CD4-positive, alpha-beta T cell (primary cell): Measurements from ENCODE around the gene BBS1. TPM values are rescaled to one million over a fixed set of nuclear protein-coding genes. Genes with fewer than 3 reads are reported as not detected.
"Not testable (repeated sequence)": the region's sequence is repeated elsewhere in the genome, so short reads cannot be mapped to it uniquely, and the experiment has no call there.

ENCODE experiments used
- ATAC-seq: fragments of 200-7000 bp; cut with Tn5 transposase; one replicate; pipeline ENCODE4 v1.10.0; 2022; ENCODE audit warnings: mild to moderate bottlenecking; ENCODE audit not compliant: poor library complexity
- CTCF ChIA-PET: fragments of 350-600 bp; sonication (Branson Sonifier 250); formaldehyde crosslinking; loops from one replicate; lab custom pipeline; 2021; ENCODE audit warnings: antibody characterized with exemption, inconsistent platforms; lab: Charles Lee
- POLR2A ChIA-PET: fragments of 350-600 bp; sonication (Branson Sonifier 250); formaldehyde crosslinking; loops from one replicate; lab custom pipeline; 2021; ENCODE audit warnings: antibody characterized with exemption, inconsistent platforms; lab: Charles Lee
- DNase-seq, 14 experiments: peaks; one replicate each; pipeline ENCODE4 v3.0.0-alpha.2; 2013 to 2020; ENCODE audit warnings: mixed read lengths in 2 of 14
- H3K27ac ChIP-seq, 2 donors: one replicate each; pipeline versions ENCODE4 v1.5.1 to v1.7.0; 2013; ENCODE audit warnings: low read length in 2 of 2, low read depth in 1 of 2, mild to moderate bottlenecking in 1 of 2
- H3K27me3 ChIP-seq, 2 experiments: 1 replicate in 1 of 2; 2 replicates in 1 of 2; pipeline versions ENCODE4 v1.6.1 to v1.7.0; 2013; ENCODE audit warnings: low read length in 2 of 2, control low read depth in 1 of 2, mild to moderate bottlenecking in 1 of 2, moderate library complexity in 1 of 2; ENCODE audit not compliant: insufficient read depth in 2 of 2, control insufficient read depth in 1 of 2
- H3K36me3 ChIP-seq: one replicate; pipeline ENCODE4 v1.6.1; 2013; ENCODE audit warnings: low read length, control low read depth; ENCODE audit not compliant: insufficient read depth
- H3K4me1 ChIP-seq: one replicate; pipeline ENCODE4 v1.6.1; 2013; ENCODE audit warnings: low read length, control low read depth; ENCODE audit not compliant: insufficient read depth
- H3K4me3 ChIP-seq: one replicate; pipeline ENCODE4 v1.5.1; 2013; ENCODE audit warnings: mild to moderate bottlenecking, low read length, moderate library complexity
- H3K9me3 ChIP-seq, 2 experiments: 1 replicate in 1 of 2; 2 replicates in 1 of 2; pipeline versions ENCODE4 v1.6.1 to v1.7.0; 2013; ENCODE audit warnings: low read length in 2 of 2, mild to moderate bottlenecking in 2 of 2, control low read depth in 1 of 2, moderate library complexity in 1 of 2; ENCODE audit not compliant: control insufficient read depth in 1 of 2, insufficient read depth in 1 of 2
- H3K27ac Mint-ChIP-seq: one replicate; pipeline ENCODE4 v1.8.0; 2020; ENCODE audit warnings: mixed read lengths
- H3K27me3 Mint-ChIP-seq: one replicate; pipeline ENCODE4 v1.8.0; 2021; ENCODE audit warnings: mixed read lengths
- H3K36me3 Mint-ChIP-seq: one replicate; pipeline ENCODE4 v1.8.0; 2021; ENCODE audit warnings: low read depth, mixed read lengths
- H3K4me1 Mint-ChIP-seq: one replicate; pipeline ENCODE4 v1.8.0; 2021; ENCODE audit warnings: low read depth, mixed read lengths
- H3K4me3 Mint-ChIP-seq: one replicate; pipeline ENCODE4 v1.8.0; 2020; ENCODE audit warnings: mild to moderate bottlenecking, mixed read lengths
- H3K9me3 Mint-ChIP-seq: one replicate; pipeline ENCODE4 v1.8.0; 2020; ENCODE audit warnings: mixed read lengths
- intact Hi-C, 2 experiments: fragments of 100-400 bp; cut with DNase I in 1 of 2; cut with micrococcal nuclease in 1 of 2; formaldehyde crosslinking; loops; one replicate each; pipeline versions ENCODE4 v1.15.1 to v1.9.0; 2023 to 2025; cut with DNase I, micrococcal nuclease
- total RNA-seq, 174 experiments: library from RNA in 2 of 174; stranded (reverse) in 2 of 174; gene quantifications; one replicate each; pipeline ENCODE4 v1.2.3 and lab custom pipeline; 2021 to 2026
- TF ChIP-seq, protein P1 (sequence below): fragments of 200-600 bp; IDR thresholded peaks from one replicate; pipeline ENCODE4 v1.8.0; 2022; ENCODE audit warnings: antibody characterized with exemption, mild to moderate bottlenecking

Gene BBS1
- total RNA-seq, 2 experiments from 2014 or later, result 11.7 to 11.9 TPM

DNA sequence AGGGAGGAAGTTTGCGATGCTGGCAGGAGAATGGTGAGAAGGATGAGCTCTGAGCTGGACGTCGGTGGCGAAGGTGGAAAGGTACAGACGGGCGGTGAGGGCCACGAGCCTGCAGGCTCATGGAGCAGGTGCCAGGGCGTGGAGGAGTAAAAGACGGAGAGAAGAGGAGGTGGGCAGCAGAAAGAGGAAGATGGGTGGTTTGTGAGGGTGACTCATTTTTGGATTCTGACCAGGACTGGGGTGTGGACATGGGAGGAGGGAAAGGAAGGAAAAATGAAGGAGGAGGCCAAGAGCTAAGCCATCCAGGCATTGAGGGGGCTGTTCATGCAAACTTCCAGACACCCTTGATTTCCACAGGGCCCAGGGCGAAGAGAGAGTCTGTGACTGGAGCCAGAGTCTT lies 31.9 kb downstream of the BBS1 start:
- H3K27me3 ChIP-seq, result no peaks in the 10 kb centered on the region
- Mint-ChIP-seq H3K9me3 (no peaks in the 10 kb centered on the region), H3K36me3 (peaks cover 42% of the 10 kb centered on the region), H3K4me3 (peak overlapping the region; percentile 73), H3K4me1 (peaks cover 39% of the 10 kb centered on the region), H3K27ac (peak overlapping the region; percentile 66), H3K27me3 (no peaks in the 10 kb centered on the region)
- H3K9me3 ChIP-seq, result no peaks in the 10 kb centered on the region
- peaks cover 36% of the 10 kb centered on the region for H3K36me3 ChIP-seq
- DNase-seq (no peak), ATAC-seq (no peak)
- POLR2A ChIA-PET, result no interaction called here
- intact Hi-C loops, result loop anchor here in 1 of 2 experiments (2.0 kb wide), 1 partner anchor 32 kb away; the partner anchor contains the start of gene BBS1
- CTCF ChIA-PET, result no interaction called here
- H3K4me1 ChIP-seq, result peaks cover 44% of the 10 kb centered on the region
- no peak overlapping the region for H3K27ac ChIP-seq
- no peak overlapping the region for H3K4me3 ChIP-seq
- TF ChIP-seq, protein P1, sequence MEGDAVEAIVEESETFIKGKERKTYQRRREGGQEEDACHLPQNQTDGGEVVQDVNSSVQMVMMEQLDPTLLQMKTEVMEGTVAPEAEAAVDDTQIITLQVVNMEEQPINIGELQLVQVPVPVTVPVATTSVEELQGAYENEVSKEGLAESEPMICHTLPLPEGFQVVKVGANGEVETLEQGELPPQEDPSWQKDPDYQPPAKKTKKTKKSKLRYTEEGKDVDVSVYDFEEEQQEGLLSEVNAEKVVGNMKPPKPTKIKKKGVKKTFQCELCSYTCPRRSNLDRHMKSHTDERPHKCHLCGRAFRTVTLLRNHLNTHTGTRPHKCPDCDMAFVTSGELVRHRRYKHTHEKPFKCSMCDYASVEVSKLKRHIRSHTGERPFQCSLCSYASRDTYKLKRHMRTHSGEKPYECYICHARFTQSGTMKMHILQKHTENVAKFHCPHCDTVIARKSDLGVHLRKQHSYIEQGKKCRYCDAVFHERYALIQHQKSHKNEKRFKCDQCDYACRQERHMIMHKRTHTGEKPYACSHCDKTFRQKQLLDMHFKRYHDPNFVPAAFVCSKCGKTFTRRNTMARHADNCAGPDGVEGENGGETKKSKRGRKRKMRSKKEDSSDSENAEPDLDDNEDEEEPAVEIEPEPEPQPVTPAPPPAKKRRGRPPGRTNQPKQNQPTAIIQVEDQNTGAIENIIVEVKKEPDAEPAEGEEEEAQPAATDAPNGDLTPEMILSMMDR, result no peak

DNA sequence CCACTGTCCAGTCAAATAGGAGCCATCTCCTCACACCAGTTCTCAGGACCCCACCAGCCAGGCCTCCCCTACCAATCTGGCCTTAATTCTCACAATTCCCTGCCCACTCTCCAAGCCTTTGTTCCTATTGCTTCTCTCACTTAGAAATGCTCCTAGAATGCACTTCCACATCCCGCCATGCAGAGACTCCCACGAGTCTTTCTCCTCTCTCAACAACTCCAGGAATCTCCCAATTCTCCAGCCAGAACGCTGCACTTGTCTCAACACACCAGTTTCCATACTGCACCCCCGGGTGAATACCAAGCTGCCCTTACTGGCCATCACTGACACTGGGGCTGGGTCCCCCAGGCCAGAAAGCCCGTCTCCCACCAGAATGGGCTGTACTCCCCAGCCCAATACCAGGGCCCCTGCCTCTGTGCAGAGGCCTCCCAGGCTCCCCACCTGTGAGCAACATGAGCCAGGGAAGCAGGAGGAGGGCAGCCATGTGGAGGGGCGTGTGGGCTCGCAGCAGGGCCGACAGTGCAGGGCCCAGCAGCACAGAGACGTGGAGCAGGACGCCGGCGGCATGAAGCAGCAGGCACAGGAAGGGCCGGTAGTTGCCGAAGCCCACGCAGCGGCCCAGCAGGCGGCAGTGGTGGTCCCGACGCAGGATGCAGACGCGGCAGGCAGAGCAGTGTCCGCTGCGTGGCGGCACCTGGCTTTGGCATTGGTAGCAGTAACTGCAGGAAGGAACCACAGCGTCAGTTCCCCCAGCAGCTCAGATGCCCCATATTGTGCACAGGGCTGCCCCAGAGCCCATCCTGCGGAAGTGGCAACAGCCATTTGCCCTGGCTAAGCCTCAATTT lies 33.0 kb downstream of the BBS1 start:
- TF ChIP-seq, protein P1, result peak; percentile 47
- intact Hi-C loops, result loop anchor here in 1 of 2 experiments (2.0 kb wide), 1 partner anchor 33 kb away; the partner anchor contains the start of gene BBS1
- Histone ChIP-seq H3K4me3 (peak overlapping the region; percentile 37), H3K9me3 (no peaks in the 10 kb centered on the region), H3K27ac (peak overlapping the region; percentile 39 to 65), H3K36me3 (peaks cover 36% of the 10 kb centered on the region), H3K27me3 (no peaks in the 10 kb centered on the region), H3K4me1 (peaks cover 44% of the 10 kb centered on the region)
- DNase-seq, result peak; percentile 32 to 90 (median 56)
- POLR2A ChIA-PET, result interaction anchor here (0.6 to 4.8 kb wide), 4 partner anchors 73 to 135 kb away, joined by 3 to 26 read pairs (median 12); partner anchors contain the start of genes RBM14, RBM4 and RBM4B
- no peaks in the 10 kb centered on the region for H3K9me3 Mint-ChIP-seq
- peak overlapping the region; percentile 50 for H3K4me3 Mint-ChIP-seq
- H3K27ac Mint-ChIP-seq, result peak overlapping the region; percentile 66
- H3K27me3 Mint-ChIP-seq, result no peaks in the 10 kb centered on the region
- peaks cover 39% of the 10 kb centered on the region for H3K4me1 Mint-ChIP-seq
- CTCF ChIA-PET, result interaction anchor here (0.7 to 1.6 kb wide), 3 partner anchors 37 to 135 kb away, joined by 3 to 9 read pairs (median 3); partner anchors contain the start of gene RBM4B
- peaks cover 37% of the 10 kb centered on the region for H3K36me3 Mint-ChIP-seq
- peak; percentile 64 for ATAC-seq

DNA sequence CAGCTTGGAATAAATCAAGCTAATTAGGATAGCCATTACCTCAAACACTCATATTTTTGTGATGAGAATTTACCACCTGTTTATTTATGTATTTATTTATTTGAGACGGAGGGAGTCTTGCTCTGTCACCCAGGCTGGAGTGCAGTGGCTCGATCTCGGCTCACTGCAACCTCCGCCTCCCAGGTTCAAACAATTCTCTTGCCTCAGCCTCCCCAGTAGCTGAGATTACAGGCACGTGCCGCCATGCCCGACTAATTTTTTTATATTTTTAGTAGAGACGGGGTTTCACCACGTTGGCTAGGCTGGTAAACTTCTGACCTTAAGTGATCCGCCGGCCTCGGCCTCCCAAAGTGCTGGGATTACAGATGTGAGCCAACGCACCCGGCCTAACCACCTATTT lies 34.5 kb downstream of the BBS1 start:
- Mint-ChIP-seq H3K4me3 (peak overlapping the region; percentile 87), H3K27ac (peak overlapping the region; percentile 66), H3K36me3 (peaks cover 32% of the 10 kb centered on the region), H3K4me1 (peaks cover 39% of the 10 kb centered on the region)
- intact Hi-C loops, ATAC-seq, DNase-seq, H3K9me3 Mint-ChIP-seq, H3K27me3 Mint-ChIP-seq, H3K9me3 ChIP-seq, H3K27me3 ChIP-seq: not testable (repeated sequence)
- peaks cover 21% of the 10 kb centered on the region for H3K36me3 ChIP-seq
- peak overlapping the region; percentile 76 for H3K4me3 ChIP-seq
- H3K27ac ChIP-seq, result peak overlapping the region in 1 of 2 donors; percentile 40
- POLR2A ChIA-PET, result interaction anchor here (0.9 to 4.8 kb wide), 11 partner anchors 12 to 133 kb away, joined by 3 to 26 read pairs (median 8); partner anchors contain the start of genes BBS1, DPP3, PELI3 and RBM14
- peaks cover 44% of the 10 kb centered on the region for H3K4me1 ChIP-seq
- CTCF ChIA-PET, result interaction anchor here (1.6 to 1.9 kb wide), 2 partner anchors 133 kb away, joined by 9 to 12 read pairs; partner anchors contain the start of gene RBM4B
